GM12878 (cell line): ENCODE results near the gene COL19A1.
"Not testable (repeated sequence)": the region's sequence is repeated elsewhere in the genome, so short reads cannot be mapped to it uniquely, and the experiment has no call there.

Experiments used
- EGR1 ChIP-seq, 2 experiments: IDR thresholded peaks; 1 replicate in 1 of 2; 2 replicates in 1 of 2; pipeline ENCODE4 v1.6.1; 2011 to 2012; ENCODE audit warnings: low read depth in 2 of 2, low read length in 2 of 2, borderline replicate concordance in 1 of 2, mild to moderate bottlenecking in 1 of 2, moderate library complexity in 1 of 2
- EZH2 ChIP-seq: IDR thresholded peaks from 2 replicates; pipeline ENCODE4 v1.6.1; 2012; ENCODE audit warnings: low read depth, mild to moderate bottlenecking, control low read depth, inconsistent platforms, low read length, borderline replicate concordance; ENCODE audit not compliant: control insufficient read depth
- JUND ChIP-seq: IDR thresholded peaks from 2 replicates; pipeline ENCODE4 v1.6.1; 2012; ENCODE audit warnings: low read depth, mild to moderate bottlenecking, low read length, improper control_type of control experiment, moderate library complexity
- POU2F2 ChIP-seq: IDR thresholded peaks from 3 replicates; pipeline ENCODE4 v1.6.1; 2011; ENCODE audit warnings: low read depth, mild to moderate bottlenecking, low read length, borderline replicate concordance
- RELA ChIP-seq: fragments of 450-650 bp; IDR thresholded peaks from 2 replicates; pipeline ENCODE4 v1.8.0; 2014; ENCODE audit warnings: borderline replicate concordance; ENCODE audit not compliant: partially characterized antibody
- TCF7 ChIP-seq: IDR thresholded peaks from 2 replicates; pipeline ENCODE4 v1.6.1; 2014; ENCODE audit warnings: antibody characterized with exemption, borderline replicate concordance
- TF ChIP-seq, protein P1 (sequence below): IDR thresholded peaks from 2 replicates; pipeline ENCODE4 v1.6.1; 2012; ENCODE audit warnings: low read depth, low read length, improper control_type of control experiment

DNA sequence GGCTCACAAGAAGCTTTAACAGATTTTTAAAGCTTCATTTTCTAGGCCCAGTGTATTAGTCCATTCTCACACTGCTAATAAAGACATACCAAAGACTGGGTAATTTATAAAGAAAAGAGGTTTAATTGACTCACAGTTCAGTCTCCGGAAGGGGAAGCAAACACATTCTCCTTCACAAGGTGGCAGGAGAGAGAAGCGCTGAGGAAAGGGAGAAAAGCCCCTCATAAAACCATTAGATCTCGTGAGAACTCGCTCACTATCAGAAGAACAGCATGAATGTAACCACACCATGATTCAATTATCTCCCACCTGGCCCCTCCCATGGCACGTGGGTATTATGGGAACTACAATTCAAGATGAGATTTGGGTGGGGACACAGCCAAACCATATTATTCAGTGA lies 42.0 kb upstream of the COL19A1 start:
- TF ChIP-seq EZH2; TCF7; POU2F2; JUND; EGR1 (IDR thresholded peaks at IDR 0.05; ENCODE audit: borderline replicate concordance in 1 of 2, low read depth in 2 of 2, low read length in 2 of 2); RELA: not testable (repeated sequence)
- TF ChIP-seq, protein P1, sequence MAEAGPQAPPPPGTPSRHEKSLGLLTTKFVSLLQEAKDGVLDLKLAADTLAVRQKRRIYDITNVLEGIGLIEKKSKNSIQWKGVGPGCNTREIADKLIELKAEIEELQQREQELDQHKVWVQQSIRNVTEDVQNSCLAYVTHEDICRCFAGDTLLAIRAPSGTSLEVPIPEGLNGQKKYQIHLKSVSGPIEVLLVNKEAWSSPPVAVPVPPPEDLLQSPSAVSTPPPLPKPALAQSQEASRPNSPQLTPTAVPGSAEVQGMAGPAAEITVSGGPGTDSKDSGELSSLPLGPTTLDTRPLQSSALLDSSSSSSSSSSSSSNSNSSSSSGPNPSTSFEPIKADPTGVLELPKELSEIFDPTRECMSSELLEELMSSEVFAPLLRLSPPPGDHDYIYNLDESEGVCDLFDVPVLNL = not testable (repeated sequence)
